SK-N-SH (cell line): Measurements from ENCODE around the gene CHPF.

Experiments
- CTCF ChIP-seq: fragments of 200-600 bp; sonication (generic); IDR thresholded peaks from 2 replicates; pipeline ENCODE4 v1.6.1; 2017; ENCODE audit warnings: antibody characterized with exemption, mild to moderate bottlenecking, moderate library complexity
- EP300 ChIP-seq, 2 experiments: IDR thresholded peaks; 2 replicates each; pipeline versions ENCODE4 v1.4.0 to v1.6.1; 2012; ENCODE audit warnings: borderline replicate concordance in 1 of 2, low read depth in 1 of 2, low read length in 1 of 2
- EZH2phosphoT487 ChIP-seq: fragments of 200-600 bp; sonication (generic); IDR thresholded peaks from 2 replicates; pipeline ENCODE4 v1.6.1; 2017; ENCODE audit warnings: low read depth, mixed run types, mild to moderate bottlenecking, antibody characterized with exemption, moderate library complexity, borderline replicate concordance
- FOXM1 ChIP-seq: IDR thresholded peaks from 2 replicates; pipeline ENCODE4 v1.4.0; 2012; ENCODE audit warnings: low read depth, mild to moderate bottlenecking
- MAX ChIP-seq: IDR thresholded peaks from 2 replicates; pipeline ENCODE4 v1.4.0; 2012; ENCODE audit warnings: low read depth
- PBX3 ChIP-seq: IDR thresholded peaks from 2 replicates; pipeline ENCODE4; 2012
- POLR2AphosphoS5 ChIP-seq: IDR thresholded peaks from 2 replicates; pipeline ENCODE4 v1.6.1; 2012; ENCODE audit warnings: low read depth, low read length
- RAD21 ChIP-seq: IDR thresholded peaks from 2 replicates; pipeline ENCODE4 v1.6.1; 2012; ENCODE audit warnings: mild to moderate bottlenecking, low read length
- RCOR1 ChIP-seq: fragments of 150-350 bp; IDR thresholded peaks from 2 replicates; pipeline ENCODE4 v1.6.1; 2017; ENCODE audit warnings: antibody characterized with exemption, low read length
- RFX5 ChIP-seq: IDR thresholded peaks from 2 replicates; pipeline ENCODE4 v1.6.1; 2012; ENCODE audit warnings: mild to moderate bottlenecking, improper control_type of control experiment, low read length
- SMC3 ChIP-seq: IDR thresholded peaks from 2 replicates; pipeline ENCODE4 v1.6.1; 2012; ENCODE audit warnings: low read depth, low read length, improper control_type of control experiment
- TAF1 ChIP-seq: IDR thresholded peaks from 2 replicates; pipeline ENCODE4 v1.6.1; 2012; ENCODE audit warnings: low read depth, mild to moderate bottlenecking, low read length, moderate library complexity, borderline replicate concordance
- YY1 ChIP-seq: IDR thresholded peaks from 2 replicates; pipeline ENCODE4 v1.4.0; 2012; ENCODE audit warnings: low read depth, mild to moderate bottlenecking

- TF ChIP-seq POLR2AphosphoS5 = no peak
- TF ChIP-seq CTCF = no peak
- TF ChIP-seq EZH2phosphoT487 = no peak
- no peak for TF ChIP-seq MAX
- TF ChIP-seq RAD21 = no peak
- no peak for TF ChIP-seq PBX3
- no peak for TF ChIP-seq SMC3
- no peak for TF ChIP-seq EP300 (IDR thresholded peaks at IDR 0.05; ENCODE audit: borderline replicate concordance in 1 of 2, low read depth in 1 of 2, low read length in 1 of 2)
- TF ChIP-seq YY1 = no peak
- TF ChIP-seq FOXM1 = no peak
- TF ChIP-seq RFX5 = no peak
- no peak for TF ChIP-seq RCOR1
- no peak for TF ChIP-seq TAF1
Observed at GRCh38 chr2:219591091-219591490, 47.5 kb upstream of the CHPF start.
